Measurements from ENCODE around the gene SHQ1. TPM values are rescaled to one million over a fixed set of nuclear protein-coding genes. Genes with fewer than 3 reads are reported as not detected.
"Not testable (repeated sequence)": the region's sequence is repeated elsewhere in the genome, so short reads cannot be mapped to it uniquely, and the experiment has no call there.

Gene SHQ1
- total RNA-seq, 1 donor from 2014 or later = 18.8 TPM

DNA sequence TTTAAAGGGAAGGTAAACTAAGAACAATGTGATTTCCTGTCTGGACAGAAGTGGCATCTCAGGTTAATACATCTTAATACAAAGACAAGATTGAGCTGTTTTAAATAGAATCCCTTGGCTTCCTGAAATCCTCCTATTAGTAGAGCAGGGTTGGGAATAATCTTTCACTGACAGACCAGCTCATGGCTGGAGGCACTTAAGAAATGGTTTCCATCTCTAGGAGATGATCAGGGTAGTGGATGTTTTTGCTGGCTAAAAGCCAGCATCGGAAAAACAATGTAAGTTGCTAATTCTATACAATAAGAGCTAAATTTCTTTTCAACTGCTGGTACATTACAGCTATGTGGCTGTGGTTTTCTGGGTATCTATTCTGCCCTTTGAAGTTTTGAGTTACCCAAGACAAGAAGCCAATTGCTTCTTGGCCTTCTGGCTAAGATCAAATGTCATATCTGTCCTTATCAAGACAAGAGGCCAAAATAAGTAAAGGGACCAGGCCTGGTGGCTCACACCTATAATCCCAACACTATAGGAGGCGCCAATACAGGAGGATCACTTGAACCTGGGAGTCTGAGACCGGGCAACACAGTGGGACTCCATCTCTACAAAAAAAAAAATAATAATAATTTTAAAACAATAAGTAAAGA, 49.6 kb downstream of the SHQ1 start:
- Histone ChIP-seq H3K27ac (replicated peaks) (no peak overlapping the region), H3K9me3 (replicated peaks) (no peaks in the 10 kb centered on the region), H3K4me1 (peaks cover 15% of the 10 kb centered on the region), H3K36me3 (no peaks in the 10 kb centered on the region), H3K27me3 (ENCODE audit: low read depth) (no peaks in the 10 kb centered on the region), H3K4me3 (no peak overlapping the region)
- intact Hi-C loops (cut with micrococcal nuclease) = no loop called here
- no peak for DNase-seq
- TF ChIP-seq, protein P1, sequence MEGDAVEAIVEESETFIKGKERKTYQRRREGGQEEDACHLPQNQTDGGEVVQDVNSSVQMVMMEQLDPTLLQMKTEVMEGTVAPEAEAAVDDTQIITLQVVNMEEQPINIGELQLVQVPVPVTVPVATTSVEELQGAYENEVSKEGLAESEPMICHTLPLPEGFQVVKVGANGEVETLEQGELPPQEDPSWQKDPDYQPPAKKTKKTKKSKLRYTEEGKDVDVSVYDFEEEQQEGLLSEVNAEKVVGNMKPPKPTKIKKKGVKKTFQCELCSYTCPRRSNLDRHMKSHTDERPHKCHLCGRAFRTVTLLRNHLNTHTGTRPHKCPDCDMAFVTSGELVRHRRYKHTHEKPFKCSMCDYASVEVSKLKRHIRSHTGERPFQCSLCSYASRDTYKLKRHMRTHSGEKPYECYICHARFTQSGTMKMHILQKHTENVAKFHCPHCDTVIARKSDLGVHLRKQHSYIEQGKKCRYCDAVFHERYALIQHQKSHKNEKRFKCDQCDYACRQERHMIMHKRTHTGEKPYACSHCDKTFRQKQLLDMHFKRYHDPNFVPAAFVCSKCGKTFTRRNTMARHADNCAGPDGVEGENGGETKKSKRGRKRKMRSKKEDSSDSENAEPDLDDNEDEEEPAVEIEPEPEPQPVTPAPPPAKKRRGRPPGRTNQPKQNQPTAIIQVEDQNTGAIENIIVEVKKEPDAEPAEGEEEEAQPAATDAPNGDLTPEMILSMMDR (IDR thresholded peaks at IDR 0.05; ENCODE audit: borderline replicate concordance) = no peak

DNA sequence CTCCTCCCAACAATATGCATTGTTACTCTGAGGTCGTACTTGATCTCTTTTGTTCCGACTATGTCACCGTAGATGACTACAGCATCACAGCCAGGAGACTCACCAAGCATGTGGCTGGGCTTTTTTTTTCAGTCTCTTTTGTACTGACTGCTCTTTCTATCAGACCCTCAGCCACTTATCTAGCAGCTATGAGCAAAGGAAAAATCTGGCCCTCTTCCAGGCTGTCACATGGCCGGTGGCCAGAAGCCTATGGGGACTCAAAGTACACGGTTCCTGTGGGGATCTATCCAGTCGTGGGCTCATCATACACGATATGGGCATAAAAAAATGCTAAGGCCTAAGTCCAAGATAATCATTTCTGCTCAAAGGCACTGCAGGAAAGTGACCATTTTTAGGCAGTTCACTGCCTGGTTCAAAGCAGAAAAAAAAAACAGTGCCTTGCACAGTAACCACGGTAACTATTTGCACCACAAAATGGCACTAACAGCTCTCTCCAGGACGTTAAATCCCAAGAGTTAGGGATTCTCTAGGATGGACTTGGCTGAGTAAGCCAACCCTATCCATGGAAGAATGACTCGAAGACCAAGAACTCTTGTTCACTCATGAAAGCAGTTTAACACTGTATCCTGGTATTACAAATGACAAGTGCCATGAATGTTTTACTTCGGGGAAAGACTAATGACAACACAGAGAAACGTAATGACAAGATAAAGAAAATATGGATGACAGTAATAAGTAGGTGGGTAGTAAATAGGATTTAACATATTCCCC, 50.3 kb downstream of the SHQ1 start:
- Histone ChIP-seq H3K36me3 (peaks cover 3% of the 10 kb centered on the region), H3K27me3 (ENCODE audit: low read depth) (no peaks in the 10 kb centered on the region), H3K4me3 (no peak overlapping the region), H3K27ac (replicated peaks) (peak overlapping the region; percentile 30), H3K4me1 (peaks cover 15% of the 10 kb centered on the region), H3K9me3 (replicated peaks) (no peaks in the 10 kb centered on the region)
- intact Hi-C loops (cut with micrococcal nuclease) = no loop called here
- TF ChIP-seq, protein P1 (IDR thresholded peaks at IDR 0.05; ENCODE audit: borderline replicate concordance) = no peak
- DNase-seq = peak; percentile 59

DNA sequence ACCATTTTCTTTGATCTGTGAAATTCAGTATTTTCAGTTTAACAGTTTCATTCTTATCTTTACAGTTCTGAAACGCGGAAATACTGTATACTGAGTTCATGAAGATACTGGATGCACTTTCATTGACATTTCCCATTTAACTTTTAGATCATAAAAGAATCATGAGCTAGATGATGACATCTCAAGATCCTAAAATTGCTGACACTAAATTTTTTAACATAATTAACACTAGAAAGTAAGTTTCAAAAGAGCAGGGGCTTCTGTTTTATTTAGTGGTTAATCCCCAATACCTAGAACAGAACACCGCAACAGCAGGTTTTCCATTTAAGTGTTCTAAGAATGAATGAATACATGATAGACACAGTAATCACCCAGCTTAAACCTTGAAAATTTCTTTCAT, 54.2 kb downstream of the SHQ1 start:
- Histone ChIP-seq H3K36me3 (peaks cover 13% of the 10 kb centered on the region), H3K9me3 (replicated peaks) (no peaks in the 10 kb centered on the region), H3K4me1 (peaks cover 15% of the 10 kb centered on the region), H3K27me3 (ENCODE audit: low read depth) (no peaks in the 10 kb centered on the region), H3K27ac (replicated peaks) (no peak overlapping the region), H3K4me3 (no peak overlapping the region)
- no peak for DNase-seq
- intact Hi-C loops (cut with micrococcal nuclease) = no loop called here
- TF ChIP-seq, protein P1 (IDR thresholded peaks at IDR 0.05; ENCODE audit: borderline replicate concordance) = no peak

DNA sequence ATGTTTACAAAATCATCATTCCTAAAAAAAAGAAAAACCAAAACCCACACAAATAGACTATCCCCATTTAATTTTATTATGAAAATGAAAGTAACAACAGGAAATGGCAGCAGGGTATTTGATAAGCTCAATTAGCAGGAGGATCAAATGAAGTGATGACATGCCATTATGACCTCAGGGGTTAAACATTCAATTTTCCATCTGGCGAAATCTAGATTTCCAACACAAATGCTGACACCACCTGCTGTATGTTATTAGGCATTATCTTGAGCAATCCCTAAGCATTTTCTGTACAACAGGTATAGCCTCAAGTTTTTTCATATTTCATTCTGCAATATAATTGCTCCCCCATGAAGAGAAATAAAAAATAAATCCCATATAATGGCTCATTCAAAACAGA, 57.1 kb downstream of the SHQ1 start:
- intact Hi-C loops (cut with micrococcal nuclease) = no loop called here

DNA sequence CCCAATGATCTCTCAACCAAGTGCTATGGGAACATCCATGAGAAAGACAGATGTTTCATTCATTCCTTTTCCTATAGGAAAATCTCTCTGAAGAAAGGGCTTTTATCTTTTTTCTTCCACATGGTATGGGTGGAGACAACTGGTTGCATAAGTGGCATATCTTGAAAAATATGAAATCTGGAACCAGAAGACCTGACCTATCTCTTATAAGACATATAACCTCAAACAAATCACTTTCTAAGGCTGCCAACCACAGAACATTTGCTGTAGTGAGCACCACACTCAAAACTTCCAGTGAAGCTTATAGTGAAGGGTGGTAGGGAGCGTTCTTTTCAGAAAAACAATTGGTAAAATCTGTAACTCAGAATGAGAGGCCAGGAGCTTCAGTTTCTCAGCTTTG, 58.5 kb downstream of the SHQ1 start:
- Histone ChIP-seq H3K9me3 (replicated peaks) (no peaks in the 10 kb centered on the region), H3K4me3 (no peak overlapping the region), H3K27ac (replicated peaks) (no peak overlapping the region), H3K36me3 (peaks cover 21% of the 10 kb centered on the region), H3K27me3 (ENCODE audit: low read depth) (no peaks in the 10 kb centered on the region), H3K4me1 (no peaks in the 10 kb centered on the region)
- DNase-seq = no peak
- TF ChIP-seq, protein P1 (IDR thresholded peaks at IDR 0.05; ENCODE audit: borderline replicate concordance) = no peak
- intact Hi-C loops (cut with micrococcal nuclease) = no loop called here

More for the DNA sequence above, 57.1 kb downstream of the SHQ1 start:
- no peaks in the 10 kb centered on the region for H3K4me1 ChIP-seq
- no peaks in the 10 kb centered on the region for H3K9me3 ChIP-seq (replicated peaks)
- no peak for DNase-seq
- H3K27me3 ChIP-seq (ENCODE audit: low read depth) = no peaks in the 10 kb centered on the region
- TF ChIP-seq, protein P1 (IDR thresholded peaks at IDR 0.05; ENCODE audit: borderline replicate concordance) = no peak
- peaks cover 13% of the 10 kb centered on the region for H3K36me3 ChIP-seq
- no peak overlapping the region for H3K4me3 ChIP-seq
- no peak overlapping the region for H3K27ac ChIP-seq (replicated peaks)

DNA sequence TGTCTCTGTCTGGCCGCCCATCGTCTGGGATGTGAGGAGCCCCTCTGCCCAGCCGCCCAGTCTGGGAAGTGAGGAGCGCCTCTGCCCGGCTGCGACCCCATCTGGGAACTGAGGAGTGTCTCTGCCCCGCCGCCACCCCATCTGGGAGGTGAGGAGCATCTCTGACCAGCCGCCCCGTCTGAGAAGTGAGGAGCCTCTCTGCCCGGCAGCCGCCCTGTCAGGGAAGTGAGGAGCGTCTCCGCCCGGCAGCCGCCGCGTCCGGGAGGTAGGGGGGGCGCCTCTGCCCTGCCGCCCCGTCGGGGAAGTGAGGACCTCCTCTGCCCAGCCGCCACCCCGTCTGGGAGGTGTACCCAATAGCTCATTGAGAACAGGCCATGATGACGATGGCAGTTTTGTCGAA, 60.0 kb downstream of the SHQ1 start:
- H3K9me3 ChIP-seq (replicated peaks); DNase-seq; H3K27ac ChIP-seq (replicated peaks); H3K27me3 ChIP-seq (ENCODE audit: low read depth); intact Hi-C loops (cut with micrococcal nuclease); H3K4me3 ChIP-seq; H3K4me1 ChIP-seq: not testable (repeated sequence)
- peaks cover 26% of the 10 kb centered on the region for H3K36me3 ChIP-seq

Data from left ventricle myocardium inferior (tissue), 1 donor.